B cell (primary cell): ENCODE data around the gene SCUBE1. TPM values are rescaled to one million over a fixed set of nuclear protein-coding genes. Genes with fewer than 3 reads are reported as not detected.

Source experiments
- ATAC-seq: fragments of 200-7000 bp; cut with Tn5 transposase; one replicate; pipeline ENCODE4 v1.10.0; 2021; ENCODE audit warnings: low read depth, mild to moderate bottlenecking, moderate number of reproducible peaks, moderate library complexity
- CTCF ChIA-PET: fragments of 350-600 bp; sonication (Branson Sonifier 250); formaldehyde crosslinking; loops from one replicate; lab custom pipeline; 2021; ENCODE audit warnings: antibody characterized with exemption, inconsistent platforms; lab: Charles Lee
- POLR2A ChIA-PET: fragments of 350-600 bp; sonication (Branson Sonifier 250); formaldehyde crosslinking; loops from one replicate; lab custom pipeline; 2021; ENCODE audit warnings: antibody characterized with exemption; lab: Charles Lee
- DNase-seq: peaks from one replicate; pipeline ENCODE4 v3.0.0; 2013
- H2AFZ ChIP-seq: 2 replicates; pipeline ENCODE4 v1.6.1; 2012; ENCODE audit warnings: mild to moderate bottlenecking, low read depth, low read length; ENCODE audit not compliant: insufficient read depth, poor library complexity, severe bottlenecking
- H3K27ac ChIP-seq, 2 donors: 1 replicate in 1 of 2; 2 replicates in 1 of 2; pipeline ENCODE4 v1.5.1; 2012 to 2013; ENCODE audit warnings: low read length in 2 of 2, mild to moderate bottlenecking in 2 of 2, moderate library complexity in 1 of 2
- H3K27me3 ChIP-seq, 4 experiments: fragments of 200-600 bp in 1 of 4; sonication (generic) in 1 of 4; replicated peaks in 1 of 4; 1 replicate in 2 of 4; 2 replicates in 2 of 4; pipeline versions ENCODE4 v1.6.1 to v1.7.0; 2013 to 2016; ENCODE audit warnings: low read length in 3 of 4, mild to moderate bottlenecking in 2 of 4, mixed read lengths in 1 of 4, moderate library complexity in 1 of 4; ENCODE audit not compliant: insufficient read depth in 4 of 4, control insufficient read depth in 3 of 4; ENCODE audit errors: control extremely low read depth in 1 of 4
- H3K36me3 ChIP-seq, 2 experiments: replicated peaks in 1 of 2; 1 replicate in 1 of 2; 2 replicates in 1 of 2; pipeline versions ENCODE4 v1.6.1 to v1.7.1; 2013; ENCODE audit warnings: low read length in 1 of 2; ENCODE audit not compliant: insufficient read depth in 2 of 2, control insufficient read depth in 1 of 2; ENCODE audit errors: control extremely low read depth in 1 of 2, extremely low read depth in 1 of 2
- H3K4me1 ChIP-seq, 2 donors: fragments of 200-600 bp in 1 of 2; sonication (generic) in 1 of 2; 1 replicate in 1 of 2; 2 replicates in 1 of 2; pipeline versions ENCODE4 v1.5.1 to v1.6.1; 2013 to 2017; ENCODE audit warnings: low read length in 2 of 2; ENCODE audit not compliant: control insufficient read depth in 2 of 2, insufficient read depth in 2 of 2
- H3K4me2 ChIP-seq: replicated peaks from 2 replicates; pipeline ENCODE3; 2012; ENCODE audit warnings: mild to moderate bottlenecking, low read depth, low read length; ENCODE audit not compliant: poor library complexity, severe bottlenecking
- H3K4me3 ChIP-seq, 5 experiments: fragments of 200-600 bp in 1 of 5; sonication (generic) in 1 of 5; 1 replicate in 3 of 5; 2 replicates in 2 of 5; pipeline versions ENCODE4 v1.5.1 to v1.7.0; 2011 to 2016; ENCODE audit warnings: low read length in 4 of 5, mild to moderate bottlenecking in 4 of 5, low read depth in 2 of 5, control low read depth in 1 of 5, moderate library complexity in 1 of 5; ENCODE audit not compliant: insufficient read depth in 1 of 5; ENCODE audit errors: control extremely low read depth in 1 of 5, extremely low read depth in 1 of 5
- H3K79me2 ChIP-seq: fragments of 200-600 bp; sonication (generic); one replicate; pipeline ENCODE4 v1.6.0; 2016; ENCODE audit warnings: low read length; ENCODE audit not compliant: control insufficient read depth, insufficient read depth
- H3K9ac ChIP-seq: fragments of 200-600 bp; sonication (generic); 2 replicates; pipeline ENCODE4 v1.6.1; 2017; ENCODE audit warnings: mild to moderate bottlenecking, low read length, moderate library complexity
- H3K9me3 ChIP-seq, 3 donors: one replicate each; pipeline versions ENCODE4 v1.6.1 to v1.7.1; 2013; ENCODE audit warnings: low read length in 2 of 3; ENCODE audit not compliant: control insufficient read depth in 2 of 3, insufficient read depth in 1 of 3; ENCODE audit errors: control extremely low read depth in 1 of 3
- H4K20me1 ChIP-seq: 2 replicates; pipeline ENCODE4 v1.6.0; 2012; ENCODE audit warnings: mild to moderate bottlenecking, low read length; ENCODE audit not compliant: insufficient read depth, control insufficient read depth, poor library complexity, severe bottlenecking
- H3K27ac Mint-ChIP-seq: one replicate; pipeline ENCODE4 v1.8.0; 2021; ENCODE audit warnings: mixed read lengths
- H3K27me3 Mint-ChIP-seq: one replicate; pipeline ENCODE4 v1.8.0; 2021; ENCODE audit warnings: mixed read lengths
- H3K4me1 Mint-ChIP-seq: one replicate; pipeline ENCODE4 v1.8.0; 2021; ENCODE audit warnings: mixed read lengths
- H3K4me3 Mint-ChIP-seq: one replicate; pipeline ENCODE4 v1.8.0; 2021; ENCODE audit warnings: mixed read lengths
- H3K9me3 Mint-ChIP-seq: one replicate; pipeline ENCODE4 v1.8.0; 2022; ENCODE audit warnings: mixed read lengths; ENCODE audit not compliant: insufficient read depth
- CTCF ChIP-seq: fragments of 200-600 bp; IDR thresholded peaks from one replicate; pipeline ENCODE4 v1.8.0; 2022; ENCODE audit warnings: antibody characterized with exemption, mild to moderate bottlenecking
- EZH2 ChIP-seq: IDR thresholded peaks from 2 replicates; pipeline ENCODE4 v1.6.1; 2012; ENCODE audit warnings: borderline replicate concordance, low read depth, mild to moderate bottlenecking, moderate library complexity, low read length; ENCODE audit not compliant: insufficient read depth, poor library complexity, severe bottlenecking
- WGBS: methylation state at CpG from one replicate; pipeline ENCODE4 v1.1.5; 2013; ENCODE audit warnings: missing lambda C conversion rate; ENCODE audit not compliant: insufficient coverage; 5-methylcytosine and 5-hydroxymethylcytosine counted together
- intact Hi-C: fragments of 100-400 bp; cut with micrococcal nuclease; formaldehyde crosslinking; loops from one replicate; pipeline ENCODE4 v1.10.0; 2022
- polyA plus RNA-seq: library from polyadenylated mRNA; depleted of rRNA; stranded (reverse); fragments of >200 nt; gene quantifications from 2 replicates; pipeline ENCODE4 v1.2.3, GENCODE V29; 2012
- total RNA-seq, 2 donors: library from RNA; stranded (reverse); fragments of 120-200 nt in 1 of 2; gene quantifications; 1 replicate in 1 of 2; 2 replicates in 1 of 2; pipeline versions ENCODE4 v1.2.3 to v1.2.4, GENCODE V29; 2013 to 2022

The SCUBE1 gene
- total and polyA plus RNA-seq, 2 donors (not counting 1 experiment from before 2014, with no cell fraction given) = not detected

- Mint-ChIP-seq H3K4me1 (no peaks in the 10 kb centered on the region), H3K4me3 (no peak overlapping the region), H3K27ac (no peak overlapping the region), H3K9me3 (no peaks in the 10 kb centered on the region), H3K27me3 (peaks cover 13% of the 10 kb centered on the region)
- H3K9me3 ChIP-seq = no peaks in the 10 kb centered on the region
- CTCF ChIA-PET = no interaction called here
- H3K79me2 ChIP-seq = no peaks in the 10 kb centered on the region
- no CpG with 5 or more reads among the region's 2 CpGs for WGBS
- POLR2A ChIA-PET = no interaction called here
- no peak overlapping the region for H3K9ac ChIP-seq
- H3K27ac ChIP-seq = no peak overlapping the region
- H4K20me1 ChIP-seq = no peaks in the 10 kb centered on the region
- no peak for ATAC-seq
- H3K36me3 ChIP-seq = no peaks in the 10 kb centered on the region
- no peak overlapping the region for H2AFZ ChIP-seq
- DNase-seq = no peak
- no peak for TF ChIP-seq CTCF
- intact Hi-C loops = no loop called here
- H3K4me1 ChIP-seq = no peaks in the 10 kb centered on the region
- no peak overlapping the region for H3K4me2 ChIP-seq
- no peak overlapping the region for H3K4me3 ChIP-seq
- peaks cover 0 to 3% (median 0%) of the 10 kb centered on the region in 4 experiments for H3K27me3 ChIP-seq
Observed at GRCh38 chr22:43327157-43327438, 16.1 kb downstream of the SCUBE1 start.

GRCh38 chr22:43326331-43327156, 16.6 kb downstream of the SCUBE1 start:
- Histone ChIP-seq H3K27me3 (peaks cover 0 to 3% (median 0%) of the 10 kb centered on the region in 4 experiments), H2AFZ (no peak overlapping the region), H4K20me1 (no peaks in the 10 kb centered on the region), H3K79me2 (no peaks in the 10 kb centered on the region), H3K9ac (no peak overlapping the region), H3K4me1 (no peaks in the 10 kb centered on the region), H3K27ac (no peak overlapping the region), H3K36me3 (no peaks in the 10 kb centered on the region), H3K9me3 (peaks cover 0 to 1% (median 0%) of the 10 kb centered on the region in 3 donors), H3K4me2 (no peak overlapping the region), H3K4me3 (no peak overlapping the region)
- WGBS = 90% methylated on average over 16 of the region's 17 CpGs
- Mint-ChIP-seq H3K27me3 (peaks cover 13% of the 10 kb centered on the region), H3K27ac (no peak overlapping the region), H3K4me3 (no peak overlapping the region), H3K9me3 (no peaks in the 10 kb centered on the region), H3K4me1 (no peaks in the 10 kb centered on the region)
- no peak for DNase-seq
- intact Hi-C loops = no loop called here
- no peak for ATAC-seq
- TF ChIP-seq CTCF (no peak), EZH2 (no peak)
- ChIA-PET POLR2A (no interaction called here), CTCF (no interaction called here)
